22Rv1 (cell line): ENCODE results near the gene CBLIF.

Experiments
- ZFX ChIP-seq: fragments of 450-650 bp; IDR thresholded peaks from 2 replicates; pipeline ENCODE4 v1.6.1; 2017; ENCODE audit warnings: antibody characterized with exemption, borderline replicate concordance
- TF ChIP-seq, protein P1 (sequence below): fragments of 450-650 bp; IDR thresholded peaks from 2 replicates; pipeline ENCODE4 v1.5.1; 2017; ENCODE audit warnings: mild to moderate bottlenecking

- TF ChIP-seq, protein P1, sequence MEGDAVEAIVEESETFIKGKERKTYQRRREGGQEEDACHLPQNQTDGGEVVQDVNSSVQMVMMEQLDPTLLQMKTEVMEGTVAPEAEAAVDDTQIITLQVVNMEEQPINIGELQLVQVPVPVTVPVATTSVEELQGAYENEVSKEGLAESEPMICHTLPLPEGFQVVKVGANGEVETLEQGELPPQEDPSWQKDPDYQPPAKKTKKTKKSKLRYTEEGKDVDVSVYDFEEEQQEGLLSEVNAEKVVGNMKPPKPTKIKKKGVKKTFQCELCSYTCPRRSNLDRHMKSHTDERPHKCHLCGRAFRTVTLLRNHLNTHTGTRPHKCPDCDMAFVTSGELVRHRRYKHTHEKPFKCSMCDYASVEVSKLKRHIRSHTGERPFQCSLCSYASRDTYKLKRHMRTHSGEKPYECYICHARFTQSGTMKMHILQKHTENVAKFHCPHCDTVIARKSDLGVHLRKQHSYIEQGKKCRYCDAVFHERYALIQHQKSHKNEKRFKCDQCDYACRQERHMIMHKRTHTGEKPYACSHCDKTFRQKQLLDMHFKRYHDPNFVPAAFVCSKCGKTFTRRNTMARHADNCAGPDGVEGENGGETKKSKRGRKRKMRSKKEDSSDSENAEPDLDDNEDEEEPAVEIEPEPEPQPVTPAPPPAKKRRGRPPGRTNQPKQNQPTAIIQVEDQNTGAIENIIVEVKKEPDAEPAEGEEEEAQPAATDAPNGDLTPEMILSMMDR, result no peak
- TF ChIP-seq ZFX, result no peak
Observed at GRCh38 chr11:59791639-59792038, 53.7 kb downstream of the CBLIF start.
